PC-3 (cell line): ENCODE data around the gene RFX4. TPM values are rescaled to one million over a fixed set of nuclear protein-coding genes. Genes with fewer than 3 reads are reported as not detected.

Source experiments
- ATAC-seq: fragments of 200-7000 bp; cut with Tn5 transposase; 2 replicates; pipeline ENCODE4 v1.9.1; 2020; ENCODE audit warnings: mild to moderate bottlenecking, moderate library complexity
- BruUV-seq: library from RNA; stranded (reverse); fragments of 400-500 nt; replicated peaks from 2 replicates; lab custom pipeline; 2021; lab: Mats Ljungman, UMichigan
- CTCF ChIA-PET: fragments of 300-600 bp; sonication (Branson Sonifier 250); formaldehyde crosslinking; loops from one replicate; lab custom pipeline; 2022; ENCODE audit warnings: antibody characterized with exemption; lab: Charles Lee
- POLR2A ChIA-PET: fragments of 300-600 bp; sonication (Branson Sonifier 250); formaldehyde crosslinking; loops from one replicate; lab custom pipeline; 2022; ENCODE audit warnings: antibody characterized with exemption; ENCODE audit not compliant: unreplicated experiment; lab: Charles Lee
- DNase-seq: peaks from one replicate; pipeline ENCODE4 v3.0.0-alpha.2; 2015
- H2AFZ ChIP-seq: fragments of 300-600 bp; sonication (generic); 2 replicates; pipeline ENCODE4 v1.6.0; 2016; ENCODE audit warnings: antibody characterized with exemption, low read length
- H3F3A ChIP-seq: fragments of 300-600 bp; sonication (generic); one replicate; pipeline ENCODE4 v1.6.0; 2017; ENCODE audit warnings: antibody characterized with exemption, low read length, control low read depth, mild to moderate bottlenecking; ENCODE audit not compliant: unreplicated experiment
- H3K27ac ChIP-seq: fragments of 300-600 bp; sonication (generic); 2 replicates; pipeline ENCODE4 v1.5.1; 2016; ENCODE audit warnings: mild to moderate bottlenecking, low read length
- H3K27me3 ChIP-seq: fragments of 300-600 bp; sonication (generic); 2 replicates; pipeline ENCODE4 v1.6.1; 2016; ENCODE audit warnings: low read length, mixed read lengths
- H3K36me3 ChIP-seq: fragments of 300-600 bp; sonication (generic); 2 replicates; pipeline ENCODE4 v1.6.1; 2016; ENCODE audit warnings: low read depth, mixed run types, low read length, mixed read lengths
- H3K4me1 ChIP-seq: fragments of 300-600 bp; sonication (generic); 2 replicates; pipeline ENCODE4 v1.5.1; 2016; ENCODE audit warnings: low read length; ENCODE audit not compliant: insufficient read depth
- H3K4me2 ChIP-seq: fragments of 300-600 bp; sonication (generic); 2 replicates; pipeline ENCODE4 v1.6.0; 2016; ENCODE audit warnings: low read length
- H3K4me3 ChIP-seq: fragments of 300-600 bp; sonication (generic); 2 replicates; pipeline ENCODE4 v1.5.1; 2016; ENCODE audit warnings: mild to moderate bottlenecking, low read length, mixed read lengths
- H3K79me2 ChIP-seq: fragments of 300-600 bp; sonication (generic); 2 replicates; pipeline ENCODE4 v1.6.1; 2017; ENCODE audit warnings: low read length, mixed read lengths
- H3K9ac ChIP-seq: fragments of 300-600 bp; sonication (generic); 2 replicates; pipeline ENCODE4 v1.6.0; 2016; ENCODE audit warnings: mild to moderate bottlenecking, low read length
- H3K9me2 ChIP-seq: fragments of 300-600 bp; sonication (generic); replicated peaks from 2 replicates; pipeline ENCODE4 v1.6.1; 2016; ENCODE audit warnings: mixed run types, low read length, mixed read lengths
- H3K9me3 ChIP-seq: fragments of 300-600 bp; sonication (generic); 2 replicates; pipeline ENCODE4 v1.6.1; 2016; ENCODE audit warnings: low read length, mixed read lengths
- H4K20me1 ChIP-seq: fragments of 300-600 bp; sonication (generic); 2 replicates; pipeline ENCODE4 v1.6.1; 2016; ENCODE audit warnings: low read length, mixed read lengths
- EZH2 ChIP-seq: fragments of 300-600 bp; sonication (generic); IDR thresholded peaks from one replicate; pipeline ENCODE4 v1.6.1; 2017; ENCODE audit warnings: antibody characterized with exemption, mild to moderate bottlenecking, low read length; ENCODE audit not compliant: unreplicated experiment
- EZH2phosphoT487 ChIP-seq: fragments of 300-600 bp; sonication (generic); IDR thresholded peaks from 2 replicates; pipeline ENCODE4 v1.6.1; 2018; ENCODE audit warnings: mild to moderate bottlenecking, antibody characterized with exemption, low read length, borderline replicate concordance
- intact Hi-C: fragments of 100-400 bp; cut with micrococcal nuclease; formaldehyde crosslinking; loops from 2 replicates; pipeline ENCODE4 v1.9.0; 2023
- total RNA-seq: library from RNA; depleted of rRNA; stranded (reverse); fragments of >200 nt; gene quantifications from 2 replicates; pipeline ENCODE4 v1.2.3, GENCODE V29; 2014
- TF ChIP-seq, protein P1 (sequence below): fragments of 300-600 bp; sonication (generic); conservative IDR thresholded peaks from 2 replicates; pipeline ENCODE4 v1.5.1; 2017; ENCODE audit warnings: antibody characterized with exemption, low read depth, mild to moderate bottlenecking, low read length

Gene RFX4
- total RNA-seq, 1 experiment from 2014 or later = not detected

DNA sequence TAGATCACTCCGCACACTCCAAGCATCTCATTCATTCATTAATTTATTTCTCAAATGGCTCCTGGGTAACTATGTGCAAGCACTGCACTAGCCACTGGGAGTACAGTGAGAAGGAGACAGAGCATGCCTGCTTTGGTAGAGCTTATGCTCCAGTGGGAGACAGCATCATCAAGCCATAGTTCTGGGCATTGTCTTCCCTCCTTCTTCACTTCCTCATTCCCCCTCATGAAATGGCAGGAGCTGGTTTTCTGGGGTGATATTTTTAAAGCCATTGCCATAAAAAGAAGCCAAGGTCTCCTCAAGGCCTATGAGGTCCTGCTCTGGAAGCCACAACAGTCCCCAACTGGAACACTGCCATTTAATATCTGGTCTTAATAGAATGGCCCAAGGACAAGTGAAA, 171.5 kb downstream of the RFX4 start:
- no peak overlapping the region for H2AFZ ChIP-seq
- no peaks in the 10 kb centered on the region for H3K9me2 ChIP-seq
- H3K27ac ChIP-seq = no peak overlapping the region
- ATAC-seq = no peak
- DNase-seq = no peak
- TF ChIP-seq EZH2 = no peak
- TF ChIP-seq, protein P1, sequence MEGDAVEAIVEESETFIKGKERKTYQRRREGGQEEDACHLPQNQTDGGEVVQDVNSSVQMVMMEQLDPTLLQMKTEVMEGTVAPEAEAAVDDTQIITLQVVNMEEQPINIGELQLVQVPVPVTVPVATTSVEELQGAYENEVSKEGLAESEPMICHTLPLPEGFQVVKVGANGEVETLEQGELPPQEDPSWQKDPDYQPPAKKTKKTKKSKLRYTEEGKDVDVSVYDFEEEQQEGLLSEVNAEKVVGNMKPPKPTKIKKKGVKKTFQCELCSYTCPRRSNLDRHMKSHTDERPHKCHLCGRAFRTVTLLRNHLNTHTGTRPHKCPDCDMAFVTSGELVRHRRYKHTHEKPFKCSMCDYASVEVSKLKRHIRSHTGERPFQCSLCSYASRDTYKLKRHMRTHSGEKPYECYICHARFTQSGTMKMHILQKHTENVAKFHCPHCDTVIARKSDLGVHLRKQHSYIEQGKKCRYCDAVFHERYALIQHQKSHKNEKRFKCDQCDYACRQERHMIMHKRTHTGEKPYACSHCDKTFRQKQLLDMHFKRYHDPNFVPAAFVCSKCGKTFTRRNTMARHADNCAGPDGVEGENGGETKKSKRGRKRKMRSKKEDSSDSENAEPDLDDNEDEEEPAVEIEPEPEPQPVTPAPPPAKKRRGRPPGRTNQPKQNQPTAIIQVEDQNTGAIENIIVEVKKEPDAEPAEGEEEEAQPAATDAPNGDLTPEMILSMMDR = no peak
- TF ChIP-seq EZH2phosphoT487 = no peak
- H3K9ac ChIP-seq = no peak overlapping the region
- ChIA-PET POLR2A (no interaction called here), CTCF (no interaction called here)
- H3K36me3 ChIP-seq = no peaks in the 10 kb centered on the region
- H3K79me2 ChIP-seq = no peaks in the 10 kb centered on the region
- no TSS peak for BruUV-seq
- no peaks in the 10 kb centered on the region for H3F3A ChIP-seq
- H4K20me1 ChIP-seq = no peaks in the 10 kb centered on the region
- intact Hi-C loops = no loop called here
- no peaks in the 10 kb centered on the region for H3K27me3 ChIP-seq
- H3K4me1 ChIP-seq = no peaks in the 10 kb centered on the region
- H3K4me2 ChIP-seq = no peak overlapping the region
- H3K4me3 ChIP-seq = no peak overlapping the region
- no peaks in the 10 kb centered on the region for H3K9me3 ChIP-seq

DNA sequence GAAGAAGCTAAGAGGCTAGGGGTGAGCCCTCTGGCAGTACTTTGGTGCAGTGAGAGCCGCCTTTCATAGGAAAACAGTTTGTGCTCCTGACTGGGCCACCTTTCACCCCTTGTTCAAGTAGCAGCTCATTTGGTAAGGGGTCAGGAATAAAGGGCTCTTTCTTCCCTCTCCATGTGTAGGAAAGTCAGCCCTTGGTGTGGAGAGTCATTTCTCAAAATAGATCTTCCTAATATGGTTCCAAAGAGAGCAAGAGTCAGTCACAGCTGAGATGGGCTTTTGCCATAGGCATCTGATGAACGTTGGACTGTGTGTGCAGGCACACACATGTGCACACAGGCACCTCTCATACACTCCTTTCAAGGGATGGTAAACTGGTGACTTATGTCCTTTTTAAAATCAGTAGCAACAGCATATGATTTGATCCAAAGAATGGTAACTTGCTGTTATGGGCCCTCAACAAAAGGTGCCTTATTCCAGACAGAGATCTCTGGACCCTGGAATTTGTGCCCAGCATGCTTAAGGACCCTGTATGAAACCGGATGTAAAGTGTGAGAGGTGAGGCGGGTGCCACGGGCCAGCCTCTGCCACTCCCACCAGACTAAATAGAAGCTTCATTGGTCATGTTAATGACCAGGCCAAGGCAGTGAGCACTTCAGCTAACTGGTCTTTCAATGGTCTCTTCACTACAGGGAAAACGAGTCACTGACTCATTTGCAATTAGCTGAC, 175.0 kb downstream of the RFX4 start:
- no peaks in the 10 kb centered on the region for H3K9me2 ChIP-seq
- H3F3A ChIP-seq = no peaks in the 10 kb centered on the region
- no TSS peak for BruUV-seq
- TF ChIP-seq, protein P1 = no peak
- no peak for TF ChIP-seq EZH2
- TF ChIP-seq EZH2phosphoT487 = no peak
- no peaks in the 10 kb centered on the region for H3K9me3 ChIP-seq
- H3K4me3 ChIP-seq = no peak overlapping the region
- 0 out of 2 replicates have a peak, but pooled peaks cover 8% of the 10 kb centered on the region for H3K27me3 ChIP-seq
- H2AFZ ChIP-seq = no peak overlapping the region
- no peak overlapping the region for H3K4me2 ChIP-seq
- ATAC-seq (no peak), DNase-seq (no peak)
- H3K4me1 ChIP-seq = no peaks in the 10 kb centered on the region
- H3K36me3 ChIP-seq = no peaks in the 10 kb centered on the region
- CTCF ChIA-PET = interaction anchor here (0.6 kb wide), 1 partner anchor 10 kb away, joined by 3 read pairs; no protein-coding TSS in a partner anchor
- intact Hi-C loops = no loop called here
- POLR2A ChIA-PET = interaction anchor here (0.7 kb wide), 1 partner anchor 65 kb away, joined by 6 read pairs; no protein-coding TSS in a partner anchor
- no peaks in the 10 kb centered on the region for H4K20me1 ChIP-seq
- H3K9ac ChIP-seq = no peak overlapping the region
- no peaks in the 10 kb centered on the region for H3K79me2 ChIP-seq
- H3K27ac ChIP-seq = no peak overlapping the region
